Fibroblast of villous mesenchyme (primary cell): ENCODE results near the gene ST8SIA1. TPM values are rescaled to one million over a fixed set of nuclear protein-coding genes. Genes with fewer than 3 reads are reported as not detected.

Experiments used
- DNase-seq: peaks from one replicate; pipeline ENCODE4 v3.0.0-alpha.2; 2010; ENCODE audit warnings: low read depth
- H3K4me3 ChIP-seq: 2 replicates; pipeline ENCODE4 v1.5.1; 2011; ENCODE audit warnings: low read depth, mild to moderate bottlenecking, low read length
- total RNA-seq: library from RNA; depleted of rRNA; stranded (reverse); fragments of >200 nt; gene quantifications from 2 replicates; pipeline ENCODE4 v1.2.3, GENCODE V29; 2012
- TF ChIP-seq, protein P1 (sequence below): IDR thresholded peaks from 2 replicates; pipeline ENCODE4 v1.5.1; 2012; ENCODE audit warnings: low read depth, mild to moderate bottlenecking, low read length; ENCODE audit not compliant: insufficient read depth

ST8SIA1 gene
- total RNA-seq, 1 donor = 0.43 TPM

DNA sequence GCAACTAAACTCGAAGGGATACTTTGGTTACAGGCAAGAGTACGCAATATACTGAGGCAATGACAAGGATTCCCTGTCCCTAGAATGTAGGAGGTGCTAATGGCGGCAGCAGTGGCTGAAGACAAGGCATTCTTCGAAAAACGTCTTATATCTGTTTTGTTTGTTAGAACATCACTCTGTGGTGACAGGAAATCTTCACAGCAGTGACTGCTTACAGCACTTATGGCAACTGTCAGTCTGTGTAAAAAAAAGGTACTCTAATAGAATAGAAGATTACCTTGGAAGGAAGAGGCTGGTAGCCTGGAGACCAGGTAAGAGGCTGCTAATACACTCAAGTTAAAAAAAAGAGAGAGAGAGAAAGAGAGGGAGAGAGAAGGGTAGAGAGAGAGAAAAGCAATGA lies 131.7 kb downstream of the ST8SIA1 start:
- no peak overlapping the region for H3K4me3 ChIP-seq
- DNase-seq = no peak
- TF ChIP-seq, protein P1, sequence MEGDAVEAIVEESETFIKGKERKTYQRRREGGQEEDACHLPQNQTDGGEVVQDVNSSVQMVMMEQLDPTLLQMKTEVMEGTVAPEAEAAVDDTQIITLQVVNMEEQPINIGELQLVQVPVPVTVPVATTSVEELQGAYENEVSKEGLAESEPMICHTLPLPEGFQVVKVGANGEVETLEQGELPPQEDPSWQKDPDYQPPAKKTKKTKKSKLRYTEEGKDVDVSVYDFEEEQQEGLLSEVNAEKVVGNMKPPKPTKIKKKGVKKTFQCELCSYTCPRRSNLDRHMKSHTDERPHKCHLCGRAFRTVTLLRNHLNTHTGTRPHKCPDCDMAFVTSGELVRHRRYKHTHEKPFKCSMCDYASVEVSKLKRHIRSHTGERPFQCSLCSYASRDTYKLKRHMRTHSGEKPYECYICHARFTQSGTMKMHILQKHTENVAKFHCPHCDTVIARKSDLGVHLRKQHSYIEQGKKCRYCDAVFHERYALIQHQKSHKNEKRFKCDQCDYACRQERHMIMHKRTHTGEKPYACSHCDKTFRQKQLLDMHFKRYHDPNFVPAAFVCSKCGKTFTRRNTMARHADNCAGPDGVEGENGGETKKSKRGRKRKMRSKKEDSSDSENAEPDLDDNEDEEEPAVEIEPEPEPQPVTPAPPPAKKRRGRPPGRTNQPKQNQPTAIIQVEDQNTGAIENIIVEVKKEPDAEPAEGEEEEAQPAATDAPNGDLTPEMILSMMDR = no peak

DNA sequence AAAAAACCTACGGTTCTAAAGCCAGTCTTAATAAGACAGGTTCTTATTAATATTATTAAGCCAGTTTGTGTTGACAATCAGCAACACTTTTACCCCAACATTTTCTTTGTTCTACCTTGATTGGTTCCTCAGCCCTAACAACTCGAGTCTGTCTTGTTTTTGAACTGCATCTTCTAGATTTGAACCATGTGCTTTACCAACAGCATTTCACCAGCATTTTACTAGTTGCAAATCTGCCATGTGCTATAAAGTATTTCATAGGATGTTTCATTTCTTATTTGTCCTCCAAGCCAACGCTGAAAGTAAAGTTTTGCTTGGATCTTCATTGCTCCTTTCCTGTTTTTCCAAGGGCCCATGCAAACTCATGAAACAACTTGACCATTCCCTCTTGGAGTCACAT lies 133.4 kb downstream of the ST8SIA1 start:
- DNase-seq = no peak
- TF ChIP-seq, protein P1 = no peak
- H3K4me3 ChIP-seq = no peak overlapping the region

DNA sequence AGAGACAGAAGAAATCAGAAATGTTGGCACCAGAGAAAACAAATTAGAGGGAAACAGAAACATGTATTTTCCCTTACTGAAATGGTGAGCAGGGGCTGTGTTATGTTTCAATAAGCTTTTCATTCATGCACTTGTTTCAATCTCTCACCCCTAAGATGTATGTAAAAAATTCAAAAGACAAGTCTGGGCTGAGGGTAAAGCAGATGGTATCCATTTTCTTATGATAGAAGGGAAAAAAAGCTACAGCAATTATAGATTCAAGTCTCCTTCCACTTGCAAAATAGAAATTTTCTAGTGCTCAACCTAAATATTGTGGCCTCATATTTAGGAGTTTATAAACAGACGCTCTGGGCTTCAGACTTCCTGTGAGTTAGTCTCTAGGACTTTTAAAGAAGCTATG lies 138.3 kb downstream of the ST8SIA1 start:
- DNase-seq = no peak
- TF ChIP-seq, protein P1 = no peak
- H3K4me3 ChIP-seq = no peak overlapping the region

DNA sequence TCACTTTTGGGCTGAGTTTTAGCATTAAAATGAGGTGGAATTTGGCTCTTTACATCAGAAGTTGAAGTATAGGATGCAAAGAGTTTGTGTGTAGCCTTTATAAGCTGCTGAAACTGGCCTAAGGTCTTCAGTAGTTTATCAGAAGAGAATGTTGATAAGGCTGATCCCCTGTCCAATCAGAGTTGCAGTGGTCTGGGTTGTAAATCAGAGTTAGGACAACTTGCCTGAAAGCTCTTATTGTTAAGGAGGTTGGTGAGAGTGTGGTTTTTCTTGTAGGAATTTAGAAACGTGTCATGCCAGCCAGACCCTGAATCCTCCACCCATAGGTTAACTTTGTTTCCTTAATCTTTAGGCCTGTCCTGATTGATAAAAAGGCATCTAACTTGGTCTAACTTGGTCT lies 143.5 kb downstream of the ST8SIA1 start:
- no peak overlapping the region for H3K4me3 ChIP-seq
- TF ChIP-seq, protein P1 = no peak
- DNase-seq = no peak

DNA sequence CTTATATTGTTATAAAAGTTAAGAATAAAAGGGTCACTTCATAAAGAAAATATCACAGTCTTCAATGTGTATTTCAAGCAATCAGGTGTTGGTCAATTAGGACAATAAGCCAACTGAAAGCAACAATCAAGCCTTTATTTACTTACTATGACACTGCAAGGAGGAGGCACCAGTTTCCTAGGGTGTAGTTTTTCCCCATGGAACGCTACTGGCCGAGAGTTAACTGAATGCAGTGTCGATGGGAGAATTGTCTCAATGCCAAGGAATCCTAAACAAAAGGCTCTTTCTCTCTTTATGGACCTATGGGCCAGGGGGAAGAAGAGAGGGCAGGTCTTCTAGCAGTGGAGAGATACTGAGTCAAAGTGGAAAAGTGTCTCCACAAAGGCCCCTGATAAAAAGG lies 146.1 kb downstream of the ST8SIA1 start:
- DNase-seq = no peak
- no peak overlapping the region for H3K4me3 ChIP-seq
- TF ChIP-seq, protein P1 = no peak

DNA sequence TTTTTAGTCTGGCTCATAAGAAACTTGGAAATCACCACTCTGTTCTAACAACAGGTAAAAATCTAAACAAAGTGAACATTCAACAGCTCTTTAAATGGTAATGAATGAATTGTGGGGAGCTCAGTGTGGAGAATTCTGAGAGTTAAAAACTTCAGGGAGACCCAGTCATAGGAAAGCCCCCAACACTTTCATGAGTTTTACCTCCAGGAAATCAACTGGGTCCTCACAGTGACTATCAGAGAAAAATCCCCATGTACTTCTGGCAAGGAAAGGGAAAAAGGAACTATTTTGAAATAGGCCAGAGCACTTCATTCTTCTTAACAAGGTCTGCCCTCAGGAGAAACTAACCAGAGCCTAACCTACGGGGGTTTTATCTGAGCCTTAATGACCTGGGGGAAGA lies 153.8 kb downstream of the ST8SIA1 start:
- H3K4me3 ChIP-seq = no peak overlapping the region
- TF ChIP-seq, protein P1 = no peak
- no peak for DNase-seq

DNA sequence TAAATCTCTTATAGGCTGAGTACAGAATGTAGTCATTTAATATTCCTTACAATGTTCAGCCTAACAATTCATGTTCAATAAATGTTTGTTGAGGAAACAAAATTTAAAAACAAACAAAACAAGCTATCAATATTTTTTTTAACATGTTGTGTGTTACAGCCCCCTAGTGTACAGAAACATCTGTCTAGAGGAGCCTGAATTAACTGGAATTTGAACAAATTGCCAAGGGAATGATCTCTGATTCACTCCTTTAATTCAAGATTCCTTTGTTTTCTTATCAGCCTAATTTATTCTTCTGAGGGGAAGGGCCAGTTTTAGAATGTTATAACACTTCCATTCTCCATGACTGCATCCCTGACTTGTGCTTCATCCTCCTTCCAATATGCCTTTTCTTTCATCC lies 161.3 kb downstream of the ST8SIA1 start:
- DNase-seq = no peak
- TF ChIP-seq, protein P1 = no peak
- H3K4me3 ChIP-seq = no peak overlapping the region
